ENCODE results near the gene HPGD. TPM values are rescaled to one million over a fixed set of nuclear protein-coding genes. Genes with fewer than 3 reads are reported as not detected.

The HPGD gene
- total and polyA plus RNA-seq, 7 donors: 0.40 to 6.5 (median 0.98) TPM

DNA sequence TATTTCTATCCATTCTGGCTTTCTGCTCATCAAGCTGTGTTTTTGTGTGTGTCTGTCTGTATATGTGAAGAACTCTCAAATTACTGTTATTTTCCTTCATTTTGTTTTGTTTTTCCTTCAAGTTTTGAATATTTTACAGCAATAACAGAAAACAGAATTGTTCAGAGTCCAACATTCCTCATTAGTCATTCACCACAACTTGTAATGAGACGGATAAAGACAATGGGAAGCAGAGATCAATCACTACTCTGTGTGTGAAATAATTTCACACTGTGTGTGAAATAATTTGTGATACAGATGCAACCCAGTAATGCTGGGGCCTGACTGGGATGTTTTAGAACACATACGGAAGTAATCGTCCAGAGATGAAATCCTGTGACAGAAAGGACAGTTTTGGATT is 55.2 kb downstream of the HPGD start:
- Histone ChIP-seq H3K4me1 (no peaks in the 10 kb centered on the region), H3K9me3 (peaks cover 5% of the 10 kb centered on the region), H3K27ac (no peak overlapping the region), H3K4me3 (no peak overlapping the region), H3K36me3 (ENCODE audit: insufficient read depth in 1 of 2, low read depth in 1 of 2) (no peaks in the 10 kb centered on the region), H3K27me3 (ENCODE audit: insufficient read depth in 3 of 3, low read length in 2 of 3) (peaks cover 0 to 2% (median 0%) of the 10 kb centered on the region in 3 donors)
- WGBS, 3 donors: 51 to 69% (median 53%) methylated on average over 3 of the region's 3 CpGs
- ATAC-seq (no peak), DNase-seq (no peak)
- TF ChIP-seq, protein P1, sequence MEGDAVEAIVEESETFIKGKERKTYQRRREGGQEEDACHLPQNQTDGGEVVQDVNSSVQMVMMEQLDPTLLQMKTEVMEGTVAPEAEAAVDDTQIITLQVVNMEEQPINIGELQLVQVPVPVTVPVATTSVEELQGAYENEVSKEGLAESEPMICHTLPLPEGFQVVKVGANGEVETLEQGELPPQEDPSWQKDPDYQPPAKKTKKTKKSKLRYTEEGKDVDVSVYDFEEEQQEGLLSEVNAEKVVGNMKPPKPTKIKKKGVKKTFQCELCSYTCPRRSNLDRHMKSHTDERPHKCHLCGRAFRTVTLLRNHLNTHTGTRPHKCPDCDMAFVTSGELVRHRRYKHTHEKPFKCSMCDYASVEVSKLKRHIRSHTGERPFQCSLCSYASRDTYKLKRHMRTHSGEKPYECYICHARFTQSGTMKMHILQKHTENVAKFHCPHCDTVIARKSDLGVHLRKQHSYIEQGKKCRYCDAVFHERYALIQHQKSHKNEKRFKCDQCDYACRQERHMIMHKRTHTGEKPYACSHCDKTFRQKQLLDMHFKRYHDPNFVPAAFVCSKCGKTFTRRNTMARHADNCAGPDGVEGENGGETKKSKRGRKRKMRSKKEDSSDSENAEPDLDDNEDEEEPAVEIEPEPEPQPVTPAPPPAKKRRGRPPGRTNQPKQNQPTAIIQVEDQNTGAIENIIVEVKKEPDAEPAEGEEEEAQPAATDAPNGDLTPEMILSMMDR (IDR thresholded peaks at IDR 0.05): no peak
- intact Hi-C loops (cut with DNase I): loop anchor here in 1 of 2 donors (10.0 kb wide), 1 partner anchor 1762 kb away; no protein-coding TSS in a partner anchor

DNA sequence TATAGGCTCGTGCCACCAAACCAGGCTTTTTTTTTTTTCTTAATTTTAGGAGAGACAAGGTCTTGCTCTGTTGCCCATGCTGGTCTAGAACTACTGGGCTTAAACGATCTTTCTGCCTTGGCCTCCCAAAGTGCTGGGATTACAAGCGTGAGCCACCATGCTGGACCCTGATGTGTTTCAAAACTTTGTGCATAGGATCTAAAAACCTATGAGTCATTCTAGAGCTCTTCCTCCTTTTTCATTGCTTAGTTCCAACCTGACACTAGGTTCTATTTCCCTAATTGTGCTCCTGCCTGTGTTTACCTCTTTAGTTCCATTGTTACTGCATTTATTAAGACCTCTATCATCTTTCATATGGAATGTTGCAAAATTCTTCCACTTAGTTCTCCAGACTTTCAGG is 57.3 kb downstream of the HPGD start:
- intact Hi-C loops (cut with DNase I): loop anchor here in 1 of 2 donors (10.0 kb wide), 1 partner anchor 1760 kb away; no protein-coding TSS in a partner anchor
- WGBS, 3 donors: 75 to 91% (median 89%) methylated on average over 3 of the region's 3 CpGs
- H3K36me3 ChIP-seq (ENCODE audit: insufficient read depth in 1 of 2, low read depth in 1 of 2): no peaks in the 10 kb centered on the region
- peaks cover 5% of the 10 kb centered on the region for H3K9me3 ChIP-seq
- TF ChIP-seq, protein P1 (IDR thresholded peaks at IDR 0.05): no peak
- no peaks in the 10 kb centered on the region for H3K27me3 ChIP-seq (ENCODE audit: insufficient read depth in 3 of 3, low read length in 2 of 3)
- no peak overlapping the region for H3K4me3 ChIP-seq
- H3K4me1 ChIP-seq: no peaks in the 10 kb centered on the region
- ATAC-seq: no peak
- H3K27ac ChIP-seq: no peak overlapping the region
- DNase-seq: no peak

DNA sequence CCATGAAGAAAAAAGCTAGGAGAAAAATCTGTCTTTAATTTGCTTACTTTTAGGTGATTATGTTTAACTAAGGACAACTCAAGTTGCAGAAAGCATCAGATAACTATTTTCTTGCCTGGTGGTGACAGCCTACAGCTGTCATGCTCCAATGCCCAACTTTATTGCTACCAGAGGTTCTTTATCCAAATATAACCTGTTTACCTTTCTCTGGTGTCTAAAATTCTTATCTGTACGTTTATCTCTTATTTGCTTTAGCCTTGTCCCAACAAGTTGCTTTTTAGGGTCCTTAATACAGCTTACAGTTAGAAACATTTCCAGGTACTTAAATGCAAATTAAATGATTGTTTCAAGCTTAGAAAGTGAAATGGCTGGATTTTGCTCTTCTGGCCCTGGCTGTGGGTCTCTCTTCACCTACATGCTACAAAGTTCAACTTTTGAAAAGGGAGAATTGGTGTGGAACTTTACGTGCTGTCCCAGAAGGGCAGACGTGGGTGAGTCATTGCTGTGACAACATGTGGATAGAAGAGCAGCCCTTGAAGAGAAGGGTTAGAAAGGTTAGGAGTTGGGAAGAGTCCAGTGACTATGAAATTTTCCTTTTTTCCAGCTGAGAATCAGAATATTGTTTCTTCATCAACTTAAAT is 60.7 kb downstream of the HPGD start:
- Histone ChIP-seq H3K4me3 (no peak overlapping the region), H3K27me3 (ENCODE audit: insufficient read depth in 3 of 3, low read length in 2 of 3) (no peaks in the 10 kb centered on the region), H3K4me1 (no peaks in the 10 kb centered on the region), H3K36me3 (ENCODE audit: insufficient read depth in 1 of 2, low read depth in 1 of 2) (no peaks in the 10 kb centered on the region), H3K27ac (no peak overlapping the region), H3K9me3 (peaks cover 5% of the 10 kb centered on the region)
- intact Hi-C loops (cut with DNase I): loop anchor here in 1 of 2 donors (10.0 kb wide), 1 partner anchor 1757 kb away; no protein-coding TSS in a partner anchor
- DNase-seq: no peak
- TF ChIP-seq, protein P1 (IDR thresholded peaks at IDR 0.05): no peak
- 30 to 46% (median 37%) methylated on average over 3 of the region's 3 CpGs for WGBS, 3 donors
- ATAC-seq: no peak

DNA sequence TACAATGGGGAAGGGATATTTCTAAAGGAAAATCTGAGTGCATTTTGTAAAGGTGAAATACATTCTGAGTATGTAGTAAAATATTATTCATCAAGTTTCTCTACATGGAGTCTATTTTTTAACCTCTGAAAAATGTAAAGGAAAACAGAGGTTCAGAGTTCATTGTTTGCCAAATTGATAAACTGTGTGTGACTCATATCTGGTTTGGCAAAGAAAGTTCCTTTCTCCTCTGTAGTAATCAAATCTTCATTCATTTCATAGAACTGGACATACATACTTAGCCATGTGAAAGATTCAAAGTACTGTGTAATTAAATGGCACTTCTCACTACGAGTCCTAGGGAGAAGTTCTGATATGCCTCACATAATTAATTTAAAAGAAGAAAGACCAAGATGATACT is 61.6 kb downstream of the HPGD start:
- Histone ChIP-seq H3K36me3 (ENCODE audit: insufficient read depth in 1 of 2, low read depth in 1 of 2) (no peaks in the 10 kb centered on the region), H3K4me1 (no peaks in the 10 kb centered on the region), H3K4me3 (no peak overlapping the region), H3K27ac (no peak overlapping the region), H3K27me3 (ENCODE audit: insufficient read depth in 3 of 3, low read length in 2 of 3) (no peaks in the 10 kb centered on the region), H3K9me3 (peaks cover 5% of the 10 kb centered on the region)
- intact Hi-C loops (cut with DNase I): loop anchor here in 1 of 2 donors (10.0 kb wide), 1 partner anchor 1756 kb away; no protein-coding TSS in a partner anchor
- DNase-seq (no peak), ATAC-seq (no peak)
- TF ChIP-seq, protein P1 (IDR thresholded peaks at IDR 0.05): no peak
- WGBS, 3 donors: 30 to 43% (median 39%) methylated on average over 1 of the region's 1 CpG
